ENCODE data around the gene GBX2.

GBX2 gene

DNA sequence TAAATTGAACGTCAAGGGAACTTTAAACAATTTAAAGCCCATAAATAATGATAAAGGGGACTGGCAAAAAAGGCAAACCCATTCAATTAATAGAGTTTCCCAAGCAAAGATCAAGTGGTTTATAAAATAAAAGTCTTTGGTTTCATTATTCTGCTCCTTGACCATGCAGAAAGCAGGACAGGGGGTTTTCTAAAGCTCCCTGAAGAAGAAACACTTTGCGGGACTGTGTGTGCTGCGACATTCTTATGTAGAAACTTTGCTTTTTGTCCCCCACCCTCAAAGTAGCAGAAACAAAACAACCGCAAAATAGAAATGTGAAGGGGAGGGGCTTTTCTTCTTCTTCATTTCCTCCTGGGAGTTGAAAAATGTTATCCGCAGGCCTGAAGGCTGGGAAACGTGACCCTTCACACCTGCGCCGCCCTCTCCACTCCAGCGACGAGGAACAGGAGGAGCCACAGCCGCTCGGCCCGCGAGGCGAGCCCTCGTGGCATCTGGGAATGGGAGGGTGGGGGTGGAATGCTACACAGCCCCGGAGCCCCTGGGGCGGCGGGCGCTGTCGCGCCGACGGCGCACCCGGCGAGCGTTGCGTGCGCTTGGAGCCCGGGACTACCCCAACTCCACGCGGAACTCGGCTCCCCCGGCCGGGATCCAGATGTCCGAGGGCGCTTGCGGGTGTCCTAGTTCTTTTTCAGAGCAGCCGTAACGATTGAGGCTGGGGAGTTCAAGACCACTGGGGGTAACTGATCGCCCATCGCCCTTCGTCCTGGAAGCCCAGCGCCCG, 4.3 kb upstream of the GBX2 start:
- Histone ChIP-seq H3K4me3 (replicated peaks; ENCODE audit: insufficient read depth, low read length) (no peak overlapping the region), H3K27me3 (ENCODE audit: insufficient read depth, poor library complexity, severe bottlenecking) (peaks cover 52% of the 10 kb centered on the region), H3K27ac (replicated peaks) (no peak overlapping the region)
- DNase-seq (ENCODE audit: low read depth in 1 of 2, low spot score in 1 of 2), result no peak
- TF ChIP-seq SPI1 (IDR thresholded peaks at IDR 0.05; ENCODE audit: borderline replicate concordance, low read depth) (no peak), POLR2AphosphoS5 (IDR thresholded peaks at IDR 0.05; ENCODE audit: low read depth) (no peak), GABPA (IDR thresholded peaks at IDR 0.05; ENCODE audit: low read depth) (no peak)
- TF ChIP-seq, protein P1, sequence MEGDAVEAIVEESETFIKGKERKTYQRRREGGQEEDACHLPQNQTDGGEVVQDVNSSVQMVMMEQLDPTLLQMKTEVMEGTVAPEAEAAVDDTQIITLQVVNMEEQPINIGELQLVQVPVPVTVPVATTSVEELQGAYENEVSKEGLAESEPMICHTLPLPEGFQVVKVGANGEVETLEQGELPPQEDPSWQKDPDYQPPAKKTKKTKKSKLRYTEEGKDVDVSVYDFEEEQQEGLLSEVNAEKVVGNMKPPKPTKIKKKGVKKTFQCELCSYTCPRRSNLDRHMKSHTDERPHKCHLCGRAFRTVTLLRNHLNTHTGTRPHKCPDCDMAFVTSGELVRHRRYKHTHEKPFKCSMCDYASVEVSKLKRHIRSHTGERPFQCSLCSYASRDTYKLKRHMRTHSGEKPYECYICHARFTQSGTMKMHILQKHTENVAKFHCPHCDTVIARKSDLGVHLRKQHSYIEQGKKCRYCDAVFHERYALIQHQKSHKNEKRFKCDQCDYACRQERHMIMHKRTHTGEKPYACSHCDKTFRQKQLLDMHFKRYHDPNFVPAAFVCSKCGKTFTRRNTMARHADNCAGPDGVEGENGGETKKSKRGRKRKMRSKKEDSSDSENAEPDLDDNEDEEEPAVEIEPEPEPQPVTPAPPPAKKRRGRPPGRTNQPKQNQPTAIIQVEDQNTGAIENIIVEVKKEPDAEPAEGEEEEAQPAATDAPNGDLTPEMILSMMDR (IDR thresholded peaks at IDR 0.05; ENCODE audit: insufficient read depth, low read length), result no peak
- TF ChIP-seq, protein P2, sequence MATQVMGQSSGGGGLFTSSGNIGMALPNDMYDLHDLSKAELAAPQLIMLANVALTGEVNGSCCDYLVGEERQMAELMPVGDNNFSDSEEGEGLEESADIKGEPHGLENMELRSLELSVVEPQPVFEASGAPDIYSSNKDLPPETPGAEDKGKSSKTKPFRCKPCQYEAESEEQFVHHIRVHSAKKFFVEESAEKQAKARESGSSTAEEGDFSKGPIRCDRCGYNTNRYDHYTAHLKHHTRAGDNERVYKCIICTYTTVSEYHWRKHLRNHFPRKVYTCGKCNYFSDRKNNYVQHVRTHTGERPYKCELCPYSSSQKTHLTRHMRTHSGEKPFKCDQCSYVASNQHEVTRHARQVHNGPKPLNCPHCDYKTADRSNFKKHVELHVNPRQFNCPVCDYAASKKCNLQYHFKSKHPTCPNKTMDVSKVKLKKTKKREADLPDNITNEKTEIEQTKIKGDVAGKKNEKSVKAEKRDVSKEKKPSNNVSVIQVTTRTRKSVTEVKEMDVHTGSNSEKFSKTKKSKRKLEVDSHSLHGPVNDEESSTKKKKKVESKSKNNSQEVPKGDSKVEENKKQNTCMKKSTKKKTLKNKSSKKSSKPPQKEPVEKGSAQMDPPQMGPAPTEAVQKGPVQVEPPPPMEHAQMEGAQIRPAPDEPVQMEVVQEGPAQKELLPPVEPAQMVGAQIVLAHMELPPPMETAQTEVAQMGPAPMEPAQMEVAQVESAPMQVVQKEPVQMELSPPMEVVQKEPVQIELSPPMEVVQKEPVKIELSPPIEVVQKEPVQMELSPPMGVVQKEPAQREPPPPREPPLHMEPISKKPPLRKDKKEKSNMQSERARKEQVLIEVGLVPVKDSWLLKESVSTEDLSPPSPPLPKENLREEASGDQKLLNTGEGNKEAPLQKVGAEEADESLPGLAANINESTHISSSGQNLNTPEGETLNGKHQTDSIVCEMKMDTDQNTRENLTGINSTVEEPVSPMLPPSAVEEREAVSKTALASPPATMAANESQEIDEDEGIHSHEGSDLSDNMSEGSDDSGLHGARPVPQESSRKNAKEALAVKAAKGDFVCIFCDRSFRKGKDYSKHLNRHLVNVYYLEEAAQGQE (IDR thresholded peaks at IDR 0.05; ENCODE audit: insufficient replicate concordance, low read depth), result no peak

DNA sequence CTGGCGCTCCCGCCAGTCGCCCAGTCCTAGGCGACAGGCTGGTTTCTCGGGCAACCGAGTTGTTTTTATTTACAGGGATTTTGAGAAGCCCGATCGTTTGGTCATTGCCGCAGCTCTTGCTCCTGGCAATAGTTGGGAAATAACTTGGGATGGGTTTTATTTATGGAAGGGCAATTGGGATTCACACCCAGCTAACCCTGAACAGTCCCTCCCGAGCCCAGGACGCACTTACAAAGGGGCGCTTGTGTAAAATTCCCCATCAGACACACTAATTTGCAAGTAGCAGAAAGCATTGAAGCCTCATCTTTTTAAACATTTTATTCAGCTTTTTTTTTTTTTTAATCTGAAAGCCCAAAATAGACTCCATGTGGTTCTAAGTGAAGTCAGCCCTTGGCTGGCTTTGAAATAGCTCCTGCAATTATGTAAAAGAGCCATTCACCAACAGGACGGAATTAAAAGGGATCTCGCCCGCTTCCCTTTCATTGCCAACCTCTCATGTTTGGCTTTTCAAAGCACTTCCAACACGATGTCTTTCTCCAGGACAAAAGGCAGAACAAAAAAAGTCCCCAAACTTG, 3.6 kb upstream of the GBX2 start:
- TF ChIP-seq, protein P2 (IDR thresholded peaks at IDR 0.05; ENCODE audit: insufficient replicate concordance, low read depth), result no peak
- TF ChIP-seq SPI1 (IDR thresholded peaks at IDR 0.05; ENCODE audit: borderline replicate concordance, low read depth) (no peak), POLR2AphosphoS5 (IDR thresholded peaks at IDR 0.05; ENCODE audit: low read depth) (no peak), GABPA (IDR thresholded peaks at IDR 0.05; ENCODE audit: low read depth) (no peak)
- TF ChIP-seq, protein P1 (IDR thresholded peaks at IDR 0.05; ENCODE audit: insufficient read depth, low read length), result no peak
- Histone ChIP-seq H3K27me3 (ENCODE audit: insufficient read depth, poor library complexity, severe bottlenecking) (peaks cover 53% of the 10 kb centered on the region), H3K27ac (replicated peaks) (no peak overlapping the region), H3K4me3 (replicated peaks; ENCODE audit: insufficient read depth, low read length) (no peak overlapping the region)
- no peak for DNase-seq (ENCODE audit: low read depth in 1 of 2, low spot score in 1 of 2)

DNA sequence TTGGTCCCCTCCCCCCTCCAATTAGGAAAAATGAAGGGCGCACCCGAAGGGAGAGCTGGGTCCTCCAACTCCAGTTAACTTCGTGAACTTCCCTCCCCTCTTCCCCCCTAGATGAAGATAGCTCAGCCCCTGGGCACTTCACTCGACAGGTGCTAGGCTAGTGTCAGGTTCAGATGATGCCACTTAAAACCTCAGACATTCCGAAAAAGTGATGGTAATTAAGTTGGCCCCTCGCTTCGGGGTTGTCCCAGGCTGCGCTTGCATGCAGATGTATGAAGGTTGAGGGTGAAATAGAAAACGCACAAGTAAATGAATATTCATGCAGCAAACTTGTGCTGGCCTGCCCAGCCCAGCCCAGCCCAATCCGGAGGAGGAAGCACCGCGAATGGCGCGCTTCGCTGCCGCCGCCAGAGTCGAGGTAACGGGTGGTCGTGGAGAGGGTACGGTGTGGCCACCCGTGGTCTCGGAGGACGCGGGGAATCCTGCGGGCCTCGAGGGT, 3.0 kb upstream of the GBX2 start:
- Histone ChIP-seq H3K4me3 (replicated peaks; ENCODE audit: insufficient read depth, low read length) (no peak overlapping the region), H3K27ac (replicated peaks) (no peak overlapping the region), H3K27me3 (ENCODE audit: insufficient read depth, poor library complexity, severe bottlenecking) (peaks cover 57% of the 10 kb centered on the region)
- no peak for DNase-seq (ENCODE audit: low read depth in 1 of 2, low spot score in 1 of 2)
- no peak for TF ChIP-seq SPI1 (IDR thresholded peaks at IDR 0.05; ENCODE audit: borderline replicate concordance, low read depth)
- no peak for TF ChIP-seq GABPA (IDR thresholded peaks at IDR 0.05; ENCODE audit: low read depth)
- TF ChIP-seq, protein P1 (IDR thresholded peaks at IDR 0.05; ENCODE audit: insufficient read depth, low read length), result no peak
- TF ChIP-seq, protein P2 (IDR thresholded peaks at IDR 0.05; ENCODE audit: insufficient replicate concordance, low read depth), result no peak
